Right ventricle myocardium superior (tissue), 1 donor: ENCODE data around the gene SOX9. TPM values are rescaled to one million over a fixed set of nuclear protein-coding genes. Genes with fewer than 3 reads are reported as not detected.
A peak's percentile ranks its signal among the peaks of the same experiment; 100 is the strongest.

Experiments
- ATAC-seq: fragments of 200-7000 bp; cut with Tn5 transposase; one replicate; pipeline ENCODE4 v1.9.1; 2020; ENCODE audit warnings: mild to moderate bottlenecking; ENCODE audit not compliant: poor library complexity
- DNase-seq: peaks from one replicate; pipeline ENCODE4 v3.0.0-alpha.2; 2020
- intact Hi-C: fragments of 100-400 bp; cut with DNase I; formaldehyde crosslinking; loops from one replicate; pipeline ENCODE4 v1.11.2; 2022
- total RNA-seq: library from RNA; stranded (reverse); fragmentation: NEBNext Ultra II Directional; extraction: Animal tissue kit (Norgen Biotek cat#: 25700); gene quantifications from one replicate; pipeline ENCODE4 v1.2.1, GENCODE V29; 2021
- donor health status: DM: no; HTN: yes; CAD: no; lungs with severe emphysema.

Gene SOX9
- total RNA-seq, 1 donor from 2014 or later = 10.9 TPM

GRCh38 chr17:72143245-72143644 is 22.4 kb downstream of the SOX9 start:
- no peak for DNase-seq
- intact Hi-C loops = no loop called here
- no peak for ATAC-seq

GRCh38 chr17:72144101-72144500 is 23.3 kb downstream of the SOX9 start:
- ATAC-seq = no peak
- intact Hi-C loops = no loop called here
- no peak for DNase-seq

GRCh38 chr17:72145562-72145961 is 24.7 kb downstream of the SOX9 start:
- ATAC-seq (no peak), DNase-seq (no peak)
- intact Hi-C loops = no loop called here

GRCh38 chr17:72145962-72146361 is 25.1 kb downstream of the SOX9 start:
- intact Hi-C loops = no loop called here
- DNase-seq (no peak), ATAC-seq (no peak)

GRCh38 chr17:72146371-72146770 is 25.6 kb downstream of the SOX9 start:
- DNase-seq (no peak), ATAC-seq (no peak)
- intact Hi-C loops = no loop called here

GRCh38 chr17:72150632-72151460 is 30.0 kb downstream of the SOX9 start:
- intact Hi-C loops = no loop called here
- ATAC-seq = peak; percentile 6

GRCh38 chr17:72151565-72152386 is 31.0 kb downstream of the SOX9 start:
- intact Hi-C loops = no loop called here

More at GRCh38 chr17:72150632-72151460, 30.0 kb downstream of the SOX9 start:
- no peak for DNase-seq

GRCh38 chr17:72152387-72152929 is 31.6 kb downstream of the SOX9 start:
- ATAC-seq (peak; percentile 81), DNase-seq (no peak)
- intact Hi-C loops = no loop called here

More at GRCh38 chr17:72151565-72152386, 31.0 kb downstream of the SOX9 start:
- ATAC-seq = peak; percentile 86
- peak; percentile 74 for DNase-seq

GRCh38 chr17:72158895-72159885 is 38.4 kb downstream of the SOX9 start:
- ATAC-seq (peak; percentile 10), DNase-seq (no peak)
- intact Hi-C loops = no loop called here

GRCh38 chr17:72162569-72162968 is 41.7 kb downstream of the SOX9 start:
- no peak for ATAC-seq
- DNase-seq = no peak
- intact Hi-C loops = no loop called here

GRCh38 chr17:72163474-72163873 is 42.7 kb downstream of the SOX9 start:
- ATAC-seq = peak; percentile 65
- no peak for DNase-seq
- intact Hi-C loops = no loop called here

- ATAC-seq (peak; percentile 66), DNase-seq (no peak)
- intact Hi-C loops = no loop called here
Observed at GRCh38 chr17:72164158-72164739, 43.4 kb downstream of the SOX9 start.

GRCh38 chr17:72165192-72165866 is 44.5 kb downstream of the SOX9 start:
- intact Hi-C loops = no loop called here
- DNase-seq (no peak), ATAC-seq (peak; percentile 31)

- DNase-seq (no peak), ATAC-seq (peak; percentile 66)
- intact Hi-C loops = no loop called here
Observed at GRCh38 chr17:72165867-72166439, 45.1 kb downstream of the SOX9 start.

- ATAC-seq = no peak
- intact Hi-C loops = no loop called here
- DNase-seq = no peak
Observed at GRCh38 chr17:72167593-72167992, 46.8 kb downstream of the SOX9 start.

- DNase-seq = no peak
- ATAC-seq = no peak
- intact Hi-C loops = loop anchor here (10.0 kb wide), 1 partner anchor 45 kb away; the partner anchor contains the start of gene SOX9
Observed at GRCh38 chr17:72169823-72170222, 49.0 kb downstream of the SOX9 start.
